COR-L47 (cell line): ENCODE data around the gene TSHZ3.

Experiments
- DNase-seq: peaks from one replicate; lab custom pipeline; 2025; lab: John Stamatoyannopoulos, UW

Gene TSHZ3

DNA sequence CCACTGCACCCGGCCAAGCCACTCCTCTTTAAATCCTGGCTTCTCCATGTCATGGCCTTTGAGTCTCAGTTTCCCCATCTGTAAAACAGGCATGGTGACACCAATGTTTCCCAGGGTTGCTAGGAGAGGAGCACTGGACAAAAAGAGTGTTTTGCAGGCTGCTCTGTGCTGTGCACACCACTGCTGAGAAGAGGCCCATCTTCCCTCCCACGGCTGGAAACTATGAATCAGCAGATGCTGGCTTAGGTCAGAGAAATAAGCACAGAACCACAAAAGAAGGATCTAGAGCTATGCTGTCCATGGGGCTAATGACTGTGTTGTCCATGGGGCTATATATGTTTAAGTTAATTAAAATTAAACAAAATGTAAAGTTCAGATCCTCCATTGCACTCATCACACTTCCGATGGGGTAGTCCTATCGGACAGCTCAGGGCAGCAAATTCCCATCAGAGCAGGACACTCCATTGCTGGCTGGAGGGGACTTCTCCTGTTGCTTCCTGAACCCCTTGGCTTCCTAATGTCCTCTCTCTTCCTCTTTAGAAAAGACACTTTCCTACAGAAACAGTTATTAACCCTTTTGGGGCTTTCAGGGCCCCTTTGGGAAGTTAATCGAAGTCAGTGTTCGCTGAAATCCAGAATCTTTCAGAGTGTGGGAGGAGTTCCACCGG lies 37.1 kb downstream of the TSHZ3 start:
- DNase-seq: no peak

DNA sequence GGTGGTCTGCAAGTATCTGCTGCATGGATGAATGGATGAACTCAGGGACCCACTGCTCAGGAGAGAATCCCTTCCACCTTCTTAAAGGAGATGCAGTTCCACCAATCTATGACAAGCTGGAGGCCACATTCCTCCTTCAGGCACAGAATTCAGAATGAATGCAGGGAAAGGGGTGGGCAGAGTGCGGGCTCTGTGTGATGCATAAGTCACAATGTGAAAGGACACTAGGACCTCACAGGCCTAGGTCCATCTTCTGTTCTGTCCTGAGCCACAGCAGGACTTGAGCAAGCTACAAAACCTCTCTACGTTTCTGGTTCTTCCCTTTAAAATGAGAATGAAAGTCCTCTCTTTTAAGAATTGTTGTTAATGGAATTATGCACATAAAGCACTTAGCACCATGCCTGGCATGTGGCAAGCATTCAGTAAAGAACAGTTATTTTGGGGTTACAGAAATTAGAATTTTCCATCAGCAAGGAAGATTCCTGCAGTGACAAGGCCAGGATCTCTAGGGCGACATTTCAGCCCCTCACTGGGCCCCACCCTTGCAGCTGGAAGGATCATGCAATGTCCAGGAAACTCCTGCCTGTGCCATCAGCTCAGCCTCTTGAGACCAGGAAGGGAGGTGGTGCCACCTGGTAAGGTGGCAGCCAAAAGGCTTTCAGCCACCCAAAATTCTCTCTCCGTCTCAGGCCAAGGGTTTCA lies 38.7 kb downstream of the TSHZ3 start:
- no peak for DNase-seq

DNA sequence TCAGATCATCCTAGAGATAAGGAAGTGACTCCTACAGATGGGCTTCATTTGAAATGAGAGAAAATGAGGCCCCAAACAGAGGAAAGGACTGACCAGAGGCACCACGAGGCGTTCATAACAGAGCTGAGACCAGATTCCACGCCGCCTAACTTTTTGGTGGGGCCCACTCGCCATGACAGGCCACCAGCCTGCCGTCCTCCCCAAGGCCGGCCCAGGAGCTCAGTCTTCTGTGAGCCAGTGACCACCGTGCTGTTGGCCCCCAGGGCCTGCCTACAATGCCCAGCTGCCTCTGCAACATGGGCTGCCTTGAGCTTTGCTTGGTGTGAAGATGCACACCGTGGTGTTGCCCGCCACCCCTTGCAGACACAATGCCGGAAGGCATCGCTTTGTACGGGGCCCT lies 40.5 kb downstream of the TSHZ3 start:
- no peak for DNase-seq

DNA sequence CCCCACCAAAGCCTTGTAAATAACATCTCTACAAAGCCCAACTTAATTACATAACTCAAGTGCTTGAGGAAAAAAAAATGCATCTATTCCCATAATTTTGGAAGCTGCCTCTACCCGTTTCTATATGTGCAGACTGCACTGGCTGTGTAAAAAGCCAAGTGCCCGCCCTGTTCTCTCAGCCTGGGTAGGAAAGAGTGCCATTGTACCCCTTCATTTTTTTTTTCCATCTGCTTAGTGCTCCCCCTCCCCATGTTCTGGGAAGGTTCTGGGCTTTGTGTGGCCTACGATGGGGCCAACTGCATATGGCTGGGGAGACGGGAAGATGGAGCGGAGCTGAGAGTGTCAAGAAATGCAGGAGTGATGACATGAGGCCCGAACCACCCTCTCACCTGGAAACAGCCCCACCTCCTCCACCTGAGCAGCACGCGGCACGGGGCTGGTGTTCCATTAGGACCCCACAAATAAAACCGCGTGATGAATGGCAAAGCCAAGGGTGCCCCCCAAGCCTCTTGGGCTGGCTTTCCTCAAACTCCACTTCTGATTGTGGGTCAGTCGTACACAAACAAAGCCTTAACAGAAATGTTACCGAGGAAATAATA lies 42.1 kb downstream of the TSHZ3 start:
- no peak for DNase-seq

DNA sequence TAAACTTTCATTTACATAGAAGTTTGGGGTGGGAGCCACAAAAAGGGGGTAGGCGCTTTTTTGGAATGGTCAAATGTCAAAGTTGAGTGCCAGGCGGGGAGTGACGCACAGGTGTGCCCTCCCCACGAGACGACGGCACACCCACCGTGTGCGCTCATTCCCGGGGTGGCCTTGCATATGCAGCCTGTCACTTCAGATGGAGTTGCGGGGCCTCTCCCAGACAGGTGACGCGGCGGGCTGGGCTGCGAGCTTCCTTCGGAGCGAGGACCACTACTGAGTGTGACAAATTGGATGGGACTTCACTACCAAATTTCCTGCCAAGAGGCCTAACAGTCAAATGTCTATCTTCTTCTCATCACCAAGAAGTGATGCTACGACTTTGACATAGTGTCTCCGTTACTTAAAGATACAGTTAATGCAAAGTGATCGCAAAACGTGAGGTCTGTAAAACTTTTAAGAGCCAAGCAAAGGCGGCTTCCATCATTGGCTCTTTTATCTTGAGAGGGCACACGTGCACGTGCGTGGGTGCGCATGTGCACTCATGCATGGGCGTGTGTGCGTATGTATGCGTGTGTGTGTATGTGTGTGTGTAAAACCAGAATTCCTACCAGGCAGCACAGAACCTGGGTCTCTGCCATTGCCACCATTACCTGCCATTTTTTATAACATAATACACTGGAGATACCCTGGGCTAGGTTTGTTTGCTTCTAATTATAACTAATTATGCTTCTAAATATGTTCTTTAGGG lies 43.1 kb downstream of the TSHZ3 start:
- DNase-seq: no peak

DNA sequence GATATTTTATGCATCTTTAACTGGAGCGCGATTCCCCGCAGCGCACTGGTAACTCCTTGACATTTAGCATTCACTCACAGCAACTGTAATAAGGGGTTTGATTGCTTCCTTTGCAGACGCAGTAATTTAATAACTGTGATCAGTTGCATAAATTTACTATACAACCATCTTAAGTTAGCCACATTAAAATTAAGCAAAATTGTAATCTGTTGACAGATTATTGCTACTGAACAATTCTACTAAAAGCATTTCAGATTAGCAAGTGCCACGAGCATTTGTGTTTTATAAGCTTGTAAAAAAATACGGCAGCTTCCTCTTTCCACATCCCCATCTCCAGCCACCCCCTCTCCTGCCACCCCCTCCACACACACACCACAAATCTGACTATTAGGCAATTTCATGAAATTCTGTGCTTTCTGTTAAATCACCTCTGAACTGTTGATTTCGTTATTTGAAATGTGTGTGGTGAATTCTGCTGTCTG lies 44.4 kb downstream of the TSHZ3 start:
- DNase-seq: no peak

DNA sequence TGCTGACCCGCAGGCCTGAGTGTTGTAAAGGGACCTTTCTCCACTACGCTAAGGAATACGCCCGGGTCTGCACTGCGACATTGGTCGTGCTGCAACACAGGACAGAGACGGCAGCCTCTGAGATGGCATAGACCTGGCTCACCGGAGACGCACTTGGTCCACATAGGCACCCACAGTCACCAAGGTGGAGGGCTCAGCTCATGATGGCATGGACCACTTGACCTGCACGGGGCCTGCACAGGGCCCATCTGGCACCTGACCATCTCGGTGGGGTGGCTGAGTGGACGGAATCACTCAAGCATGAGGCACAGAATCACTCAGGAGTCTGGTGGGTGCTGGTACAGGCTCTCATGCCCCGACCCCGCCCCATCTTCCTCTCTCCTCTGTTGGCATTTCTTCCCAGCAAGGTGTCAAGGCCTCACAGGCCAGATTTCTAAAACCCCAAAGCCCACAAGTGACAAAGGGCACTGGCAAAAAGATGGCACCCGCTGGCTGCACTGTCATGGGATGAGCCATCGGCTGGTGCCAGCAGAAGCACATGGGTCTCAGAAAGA lies 45.9 kb downstream of the TSHZ3 start:
- no peak for DNase-seq

DNA sequence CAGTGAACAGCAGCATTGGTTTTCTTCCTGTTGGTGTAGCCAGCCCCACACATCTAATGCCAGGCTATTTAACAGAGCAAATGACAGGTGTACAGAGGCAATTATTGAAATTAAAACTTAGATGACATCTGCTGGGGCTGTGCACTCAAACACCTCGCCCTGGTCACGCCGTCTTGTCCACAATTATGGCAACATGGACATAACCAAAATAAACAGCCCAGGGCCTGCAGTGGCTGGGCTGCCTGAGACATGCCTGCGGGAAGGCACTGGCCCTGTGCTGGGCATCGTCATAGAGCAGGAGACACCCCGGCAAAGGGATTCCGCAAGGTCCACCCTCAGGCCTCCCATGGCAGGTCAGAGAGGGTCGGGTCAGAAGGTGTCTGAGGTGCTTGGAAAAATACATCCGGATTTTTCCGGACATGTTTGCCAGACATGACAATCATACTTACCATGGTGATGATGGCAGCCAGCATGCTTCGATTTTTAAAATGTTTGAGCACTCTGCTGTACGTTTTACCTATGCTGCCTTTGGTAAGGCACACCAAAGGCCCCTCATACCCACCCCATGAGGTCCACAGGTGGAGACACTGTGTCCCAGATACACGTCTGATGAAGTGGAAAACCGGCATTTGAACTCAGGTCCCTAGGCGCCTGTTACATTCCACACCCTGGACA lies 47.8 kb downstream of the TSHZ3 start:
- no peak for DNase-seq

DNA sequence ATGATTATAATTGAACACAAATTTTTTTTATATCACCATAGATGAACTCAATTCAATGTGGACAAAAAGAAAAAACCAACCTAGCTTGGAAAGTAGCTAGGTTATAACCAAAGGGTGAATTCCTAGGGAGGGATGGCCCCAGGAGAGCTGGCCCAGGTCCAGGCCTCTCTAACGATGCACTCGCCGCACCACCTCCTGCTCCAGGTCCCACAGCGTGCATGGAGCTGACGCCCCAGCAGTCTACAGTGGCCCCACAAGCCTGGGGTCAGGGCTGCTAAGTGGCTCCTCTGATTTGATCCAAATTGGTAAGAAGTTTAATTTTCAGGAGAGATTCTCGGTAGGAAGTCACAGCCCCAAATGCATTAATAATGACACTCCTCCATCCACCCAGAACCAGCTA lies 48.8 kb downstream of the TSHZ3 start:
- DNase-seq: no peak

DNA sequence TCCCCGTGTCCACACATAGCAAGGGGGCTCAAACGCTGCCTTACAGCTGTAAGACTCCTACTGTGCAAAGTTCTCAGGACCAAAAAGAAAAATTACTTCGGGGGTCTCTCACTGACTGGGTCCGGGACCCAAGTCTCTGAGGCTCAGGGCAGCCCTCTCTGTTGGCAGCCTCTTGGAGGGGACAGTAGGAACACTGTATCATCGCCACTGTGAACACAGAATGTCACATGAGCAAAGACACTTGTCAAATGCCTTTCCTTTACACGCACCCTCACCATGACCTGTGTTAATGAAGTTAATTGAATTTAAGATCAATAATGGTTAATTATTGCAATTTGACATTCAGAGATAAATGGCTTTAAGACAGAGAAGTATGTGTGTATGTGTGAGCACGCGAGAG lies 49.6 kb downstream of the TSHZ3 start:
- no peak for DNase-seq

DNA sequence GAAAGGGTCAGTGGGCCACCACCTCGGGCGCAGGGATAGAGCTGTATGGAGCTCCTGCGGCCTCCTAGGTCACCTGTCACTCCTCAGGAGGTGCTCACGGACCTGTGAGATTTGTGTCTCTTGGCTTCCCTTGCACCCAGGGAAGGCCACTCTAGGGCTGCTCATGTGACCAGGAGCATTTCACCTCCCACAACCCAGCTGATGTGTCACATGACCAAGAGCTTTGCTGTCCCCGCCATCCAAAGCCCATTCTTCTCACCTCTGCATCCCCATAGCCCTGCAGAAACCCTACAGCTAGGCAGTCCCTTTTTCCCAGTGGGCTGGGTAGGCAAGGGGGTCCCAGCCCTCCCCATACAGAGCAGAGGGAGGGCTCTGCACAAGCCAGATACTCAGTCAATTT lies 51.2 kb downstream of the TSHZ3 start:
- DNase-seq: no peak

DNA sequence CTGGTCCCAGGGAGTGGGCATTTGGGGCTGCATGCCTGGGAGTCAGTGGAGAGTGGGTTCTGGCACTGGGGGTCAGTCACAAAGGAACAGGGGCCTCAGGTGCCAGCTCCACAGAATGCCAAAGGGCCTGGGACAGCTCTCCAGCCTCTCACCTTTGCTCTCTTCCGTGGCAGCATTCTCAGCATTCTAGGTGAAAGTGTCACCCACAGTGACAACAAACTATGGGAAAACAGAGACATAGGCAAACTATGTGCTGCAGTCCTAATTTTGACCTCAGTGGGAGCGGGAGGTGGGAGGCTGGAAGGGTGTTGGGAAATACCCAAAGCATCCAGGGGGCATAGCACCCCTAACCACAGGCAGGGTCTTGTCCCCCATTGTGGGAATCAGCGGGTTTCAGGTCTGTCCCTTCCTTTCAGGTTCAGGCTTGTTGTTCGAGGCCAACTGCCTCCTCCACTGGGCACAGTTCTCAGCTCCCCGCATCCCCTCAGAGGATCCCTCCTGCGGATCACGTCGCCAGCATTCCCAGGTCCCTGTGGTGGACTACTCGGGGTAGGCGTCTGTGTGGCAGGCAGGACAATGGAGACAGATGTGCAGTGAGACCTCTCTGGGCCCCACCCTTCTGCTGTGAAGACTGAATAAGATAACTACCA lies 52.4 kb downstream of the TSHZ3 start:
- no peak for DNase-seq

DNA sequence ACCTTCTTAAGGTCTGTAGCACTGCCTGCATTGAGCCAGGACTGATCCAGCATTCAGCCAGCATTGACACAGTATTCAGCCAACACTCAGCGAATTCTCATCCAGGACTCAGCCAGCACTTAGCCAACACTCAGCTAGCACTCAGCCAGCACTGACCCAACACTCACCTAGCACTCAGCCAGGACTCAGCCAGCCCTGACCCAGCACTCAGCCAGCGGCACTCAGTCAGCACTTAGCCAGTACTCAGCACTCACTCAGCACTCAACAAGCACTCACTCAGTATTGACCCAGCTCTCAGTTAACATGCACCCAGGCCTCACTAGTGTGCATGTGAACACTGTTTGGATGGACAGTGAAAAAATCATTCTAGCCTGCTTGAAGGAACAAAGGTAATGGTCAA lies 55.0 kb downstream of the TSHZ3 start:
- DNase-seq: no peak

DNA sequence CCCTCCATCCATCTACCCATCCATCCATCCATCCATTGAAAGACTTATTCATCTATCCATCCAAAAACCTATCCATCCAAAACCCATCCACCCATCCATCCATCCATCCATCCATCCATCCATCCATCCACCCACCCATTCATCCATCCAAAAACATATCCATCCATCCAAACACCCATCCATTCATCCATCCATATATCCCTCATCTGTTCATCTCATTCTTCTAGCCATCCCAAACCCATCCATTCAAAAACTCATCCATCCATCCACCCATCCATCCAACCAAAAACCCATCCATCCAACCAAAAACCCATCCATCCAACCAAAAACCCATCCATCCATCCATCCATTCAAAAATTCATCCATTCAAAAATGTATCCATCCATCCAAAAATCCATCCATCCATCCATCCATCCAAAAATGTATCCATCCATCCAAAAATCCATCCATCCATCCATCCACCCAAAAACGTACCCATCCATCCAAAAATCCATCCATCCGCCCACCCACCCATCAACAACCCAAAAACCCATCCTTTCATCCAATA lies 56.5 kb downstream of the TSHZ3 start:
- DNase-seq: no peak

DNA sequence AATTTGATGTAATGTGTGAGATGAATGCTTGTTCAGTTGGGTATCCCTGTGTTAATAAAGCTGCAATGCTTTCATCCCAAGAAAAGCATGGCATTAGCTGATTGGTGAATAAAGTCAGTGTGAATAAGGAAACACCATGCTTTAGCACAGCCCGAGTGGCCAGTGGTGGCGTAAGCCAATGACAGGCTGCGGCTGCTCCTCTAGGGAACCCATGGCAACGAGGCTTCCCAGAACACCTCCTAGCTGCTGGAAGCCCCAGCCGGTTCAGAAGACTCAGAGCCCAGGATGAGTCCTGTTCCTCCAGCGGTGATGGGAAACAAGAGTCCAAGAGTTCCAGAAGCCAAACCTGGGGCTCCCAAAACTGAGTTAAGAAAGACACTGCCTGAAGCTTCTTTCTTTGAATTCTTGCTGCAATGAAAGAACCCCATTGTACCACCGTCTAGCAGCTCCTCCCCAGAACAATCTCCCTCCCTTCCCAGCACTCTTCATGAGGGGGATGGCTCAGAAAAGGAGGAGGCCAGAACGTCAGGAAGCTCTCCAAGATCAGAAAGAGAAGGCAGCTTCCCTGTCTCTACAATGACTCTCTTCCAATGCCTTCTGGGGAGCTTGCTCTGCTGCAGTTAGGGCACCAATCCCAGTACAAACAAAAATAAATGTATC lies 58.2 kb downstream of the TSHZ3 start:
- no peak for DNase-seq

DNA sequence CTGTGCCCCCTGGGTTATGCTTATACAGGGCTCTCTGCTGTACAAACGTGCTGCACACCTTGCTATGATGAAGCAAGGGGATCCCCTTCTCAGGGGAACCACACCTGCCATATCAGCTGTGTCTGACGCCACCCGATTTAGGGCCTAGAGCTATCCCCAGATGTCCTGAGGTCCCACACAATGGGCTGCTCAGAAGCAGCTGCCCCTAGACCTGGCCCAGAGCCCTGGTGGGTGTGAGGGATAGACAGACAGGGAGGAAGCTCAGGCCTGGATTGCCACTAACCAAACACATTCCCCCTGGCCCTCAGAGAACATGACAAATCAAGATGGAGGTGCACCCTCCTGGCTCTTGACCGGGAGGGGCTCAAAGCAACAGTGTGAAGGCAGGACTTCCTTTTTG lies 59.3 kb downstream of the TSHZ3 start:
- DNase-seq: no peak

DNA sequence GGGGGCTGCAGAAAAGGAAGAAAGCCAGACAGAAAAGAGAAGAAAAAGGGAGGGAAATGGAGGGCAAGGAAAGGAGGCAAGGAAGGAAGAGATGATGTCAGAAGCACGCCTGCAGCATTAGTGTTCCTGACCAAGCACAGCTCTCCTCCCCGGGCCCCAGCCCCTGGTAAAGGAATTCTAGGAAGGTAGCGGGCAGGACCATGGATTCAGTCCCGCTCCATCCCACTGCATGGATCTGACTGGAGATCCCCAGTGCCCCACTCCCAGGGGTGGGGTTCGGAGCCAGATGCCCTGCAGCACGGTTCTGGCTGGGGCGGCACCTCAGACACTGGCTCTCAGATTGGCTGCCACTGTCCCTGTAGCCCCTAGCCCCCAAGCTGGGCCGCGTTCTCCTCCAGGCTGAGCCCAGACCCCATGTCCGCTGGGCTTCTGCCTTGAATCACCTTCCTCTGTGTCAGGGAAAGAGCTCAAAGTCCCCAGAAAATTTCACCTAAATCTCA lies 59.8 kb downstream of the TSHZ3 start:
- DNase-seq: no peak

DNA sequence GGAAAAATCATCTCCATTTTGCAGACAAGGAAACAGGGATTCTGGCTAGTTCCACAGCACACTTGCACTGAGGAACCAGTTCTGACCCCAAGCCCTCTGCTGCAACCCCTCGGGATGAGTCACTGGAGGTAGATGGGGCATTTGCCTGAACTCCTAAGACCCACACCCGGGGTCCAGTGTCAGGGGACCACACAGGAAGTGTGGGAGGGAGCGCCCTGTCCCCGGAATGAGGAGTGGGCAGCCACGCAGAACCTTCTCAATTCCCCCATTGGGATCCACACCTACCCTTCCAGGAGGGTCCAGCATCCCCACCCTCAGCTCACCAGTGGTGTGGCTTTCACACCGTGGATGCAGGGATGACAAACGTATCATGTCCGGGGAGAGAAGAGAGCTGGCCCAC lies 62.7 kb downstream of the TSHZ3 start:
- DNase-seq: no peak

DNA sequence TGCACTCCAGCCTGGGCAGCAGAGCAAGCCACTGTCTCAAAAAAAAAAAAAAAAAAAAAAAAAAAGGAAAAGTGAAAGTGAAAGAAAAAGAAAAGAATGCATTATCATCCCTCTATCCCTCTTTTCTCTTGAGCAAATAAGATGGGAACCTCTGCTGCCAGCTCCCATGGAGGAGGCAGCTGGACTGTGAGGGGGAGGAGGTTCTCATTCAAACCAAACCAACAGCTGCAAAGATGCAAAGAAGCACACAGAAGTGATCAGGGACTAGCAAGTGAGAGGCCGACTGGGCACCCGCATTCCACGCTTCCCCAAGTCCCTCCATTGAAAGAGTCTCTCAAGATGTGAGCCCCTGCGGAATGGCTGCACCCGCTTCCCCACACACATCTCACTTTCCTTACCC lies 63.5 kb downstream of the TSHZ3 start:
- DNase-seq: no peak

DNA sequence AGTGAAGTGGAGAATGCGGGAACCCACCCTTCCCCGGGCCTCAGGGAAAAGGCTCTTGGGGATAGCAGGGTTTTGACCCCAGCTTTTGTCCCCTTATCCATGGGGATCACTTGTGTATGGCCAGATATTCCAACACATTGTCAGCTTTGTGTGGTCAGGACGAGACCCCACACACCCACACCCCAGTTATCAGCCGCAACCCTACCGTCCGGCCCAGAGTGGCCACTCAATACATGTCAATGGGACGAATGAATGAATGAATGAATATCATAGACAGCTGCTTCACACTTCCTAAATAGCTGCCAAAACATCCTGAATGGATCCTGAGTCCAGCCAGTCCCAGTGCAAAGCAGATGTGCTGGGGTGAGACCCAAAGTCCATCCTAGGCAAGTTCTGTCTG lies 64.6 kb downstream of the TSHZ3 start:
- no peak for DNase-seq
